ENCODE measurements around the gene RIBC2. TPM values are rescaled to one million over a fixed set of nuclear protein-coding genes. Genes with fewer than 3 reads are reported as not detected.

The RIBC2 gene
- total RNA-seq, 1 experiment from 2014 or later, result 2.7 TPM

- Histone ChIP-seq H3K9ac (ENCODE audit: low read length) (no peak overlapping the region), H2AFZ (ENCODE audit: low read length) (no peak overlapping the region), H4K20me1 (ENCODE audit: low read length) (no peaks in the 10 kb centered on the region), H3K79me2 (ENCODE audit: low read length) (no peaks in the 10 kb centered on the region), H3K4me2 (ENCODE audit: low read length) (no peak overlapping the region), H3K36me3 (ENCODE audit: low read depth, low read length) (no peaks in the 10 kb centered on the region), H3K4me1 (ENCODE audit: insufficient read depth, low read length) (peaks cover 26% of the 10 kb centered on the region), H3K9me3 (ENCODE audit: low read length) (no peaks in the 10 kb centered on the region), H3F3A (ENCODE audit: low read length, unreplicated experiment) (no peaks in the 10 kb centered on the region), H3K27me3 (ENCODE audit: low read length) (no peaks in the 10 kb centered on the region), H3K27ac (ENCODE audit: low read length) (no peak overlapping the region), H3K9me2 (replicated peaks; ENCODE audit: low read length) (no peaks in the 10 kb centered on the region), H3K4me3 (ENCODE audit: low read length) (no peak overlapping the region)
- CTCF ChIA-PET, result no interaction called here
- intact Hi-C loops (cut with micrococcal nuclease), result no loop called here
- BruUV-seq (replicated peaks), result no TSS peak
- POLR2A ChIA-PET (ENCODE audit: unreplicated experiment), result no interaction called here
- DNase-seq, result no peak
- no peak for TF ChIP-seq EZH2phosphoT487 (IDR thresholded peaks at IDR 0.05; ENCODE audit: borderline replicate concordance, low read length)
- no peak for TF ChIP-seq EZH2 (IDR thresholded peaks at IDR 0.05; ENCODE audit: low read length, unreplicated experiment)
- no peak for TF ChIP-seq CTCF (conservative IDR thresholded peaks at IDR 0.05; ENCODE audit: low read depth, low read length)
- ATAC-seq, result no peak
These were observed 57.4 kb downstream of the RIBC2 start for GRCh38 chr22:45470871-45471270.

GRCh38 chr22:45472426-45472825, 58.9 kb downstream of the RIBC2 start:
- peaks cover 26% of the 10 kb centered on the region for H3K4me1 ChIP-seq (ENCODE audit: insufficient read depth, low read length)

More at GRCh38 chr22:45472426-45472825, 58.9 kb downstream of the RIBC2 start:
- intact Hi-C loops (cut with micrococcal nuclease), result no loop called here
- H4K20me1 ChIP-seq (ENCODE audit: low read length), result no peaks in the 10 kb centered on the region
- H2AFZ ChIP-seq (ENCODE audit: low read length), result no peak overlapping the region
- ChIA-PET POLR2A (ENCODE audit: unreplicated experiment) (no interaction called here), CTCF (no interaction called here)
- peak; percentile 57 for DNase-seq
- H3K9me2 ChIP-seq (replicated peaks; ENCODE audit: low read length), result no peaks in the 10 kb centered on the region
- H3K79me2 ChIP-seq (ENCODE audit: low read length), result no peaks in the 10 kb centered on the region
- no TSS peak for BruUV-seq (replicated peaks)
- 0 out of 2 replicates have a peak overlapping the region, but pooled peaks have one; percentile 2 for H3K27ac ChIP-seq (ENCODE audit: low read length)
- H3K4me2 ChIP-seq (ENCODE audit: low read length), result no peak overlapping the region
- peak; percentile 39; the same call in 1 of the 2 replicates for ATAC-seq
- no peaks in the 10 kb centered on the region for H3F3A ChIP-seq (ENCODE audit: low read length, unreplicated experiment)
- no peak overlapping the region for H3K9ac ChIP-seq (ENCODE audit: low read length)
- TF ChIP-seq EZH2phosphoT487 (IDR thresholded peaks at IDR 0.05; ENCODE audit: borderline replicate concordance, low read length), result no peak
- TF ChIP-seq EZH2 (IDR thresholded peaks at IDR 0.05; ENCODE audit: low read length, unreplicated experiment), result no peak
- no peak for TF ChIP-seq CTCF (conservative IDR thresholded peaks at IDR 0.05; ENCODE audit: low read depth, low read length)
- no peaks in the 10 kb centered on the region for H3K27me3 ChIP-seq (ENCODE audit: low read length)
- H3K4me3 ChIP-seq (ENCODE audit: low read length), result no peak overlapping the region
- no peaks in the 10 kb centered on the region for H3K9me3 ChIP-seq (ENCODE audit: low read length)
- no peaks in the 10 kb centered on the region for H3K36me3 ChIP-seq (ENCODE audit: low read depth, low read length)

Measured in PC-3 (cell line).